Fibroblast of lung (primary cell): ENCODE data around the gene GIT2. TPM values are rescaled to one million over a fixed set of nuclear protein-coding genes. Genes with fewer than 3 reads are reported as not detected.

ENCODE experiments used
- DNase-seq, 2 donors: peaks; one replicate each; pipeline versions ENCODE4 v3.0.0 to v3.0.0-alpha.2; 2010; ENCODE audit warnings: low read depth in 2 of 2
- H2AFZ ChIP-seq: 2 replicates; pipeline ENCODE4 v1.5.1; 2012; ENCODE audit warnings: low read length, control low read depth, inconsistent platforms
- H3K27ac ChIP-seq: 2 replicates; pipeline ENCODE4 v1.5.1; 2011; ENCODE audit warnings: low read length, control low read depth; ENCODE audit not compliant: insufficient read depth
- H3K27me3 ChIP-seq: 2 replicates; pipeline ENCODE4 v1.5.1; 2011; ENCODE audit warnings: mild to moderate bottlenecking, low read length; ENCODE audit not compliant: control insufficient read depth, insufficient read depth
- H3K36me3 ChIP-seq: 2 replicates; pipeline ENCODE4 v1.5.1; 2011; ENCODE audit warnings: low read length; ENCODE audit not compliant: control insufficient read depth, insufficient read depth
- H3K4me1 ChIP-seq: 2 replicates; pipeline ENCODE4 v1.5.1; 2011; ENCODE audit warnings: low read length; ENCODE audit not compliant: control insufficient read depth, insufficient read depth; ENCODE audit errors: extremely low read depth
- H3K4me2 ChIP-seq: 2 replicates; pipeline ENCODE4 v1.5.1; 2011; ENCODE audit warnings: low read length, control low read depth; ENCODE audit not compliant: insufficient read depth; ENCODE audit errors: extremely low read depth
- H3K4me3 ChIP-seq, 4 experiments: fragments of 200-600 bp in 1 of 4; sonication (generic) in 1 of 4; replicated peaks in 1 of 4; 2 replicates each; pipeline ENCODE4 v1.5.1; 2011 to 2016; ENCODE audit warnings: low read length in 4 of 4, low read depth in 3 of 4, mild to moderate bottlenecking in 3 of 4, control low read depth in 2 of 4, inconsistent platforms in 1 of 4, mixed read lengths in 1 of 4; ENCODE audit not compliant: insufficient read depth in 1 of 4; ENCODE audit errors: control extremely low read depth in 1 of 4
- H3K79me2 ChIP-seq: 2 replicates; pipeline ENCODE4 v1.5.1; 2012; ENCODE audit warnings: mild to moderate bottlenecking, low read length, inconsistent platforms; ENCODE audit not compliant: control insufficient read depth, insufficient read depth
- H3K9ac ChIP-seq: 2 replicates; pipeline ENCODE4 v1.5.1; 2011; ENCODE audit warnings: mild to moderate bottlenecking, low read length, control low read depth; ENCODE audit not compliant: insufficient read depth
- H3K9me3 ChIP-seq: 2 replicates; pipeline ENCODE4 v1.5.1; 2012; ENCODE audit warnings: low read depth, low read length; ENCODE audit not compliant: control insufficient read depth, insufficient read depth
- H4K20me1 ChIP-seq: 2 replicates; pipeline ENCODE4 v1.5.1; 2011; ENCODE audit warnings: low read length; ENCODE audit not compliant: control insufficient read depth, insufficient read depth; ENCODE audit errors: extremely low read depth
- CTCF ChIP-seq, 2 donors: IDR thresholded peaks in 1 of 2; conservative IDR thresholded peaks in 1 of 2; 1 replicate in 1 of 2; 2 replicates in 1 of 2; pipeline ENCODE4 v1.5.1; 2011 to 2012; ENCODE audit warnings: low read length in 2 of 2, control low read depth in 1 of 2, inconsistent platforms in 1 of 2, low read depth in 1 of 2, mild to moderate bottlenecking in 1 of 2
- EZH2 ChIP-seq: IDR thresholded peaks from 2 replicates; pipeline ENCODE4 v1.5.1; 2012; ENCODE audit warnings: low read length, control low read depth, mild to moderate bottlenecking; ENCODE audit errors: missing control alignments
- polyA plus RNA-seq, 2 donors: library from polyadenylated mRNA; depleted of rRNA in 1 of 2; stranded (reverse) in 1 of 2; unstranded in 1 of 2; fragments of >200 nt; gene quantifications; 2 replicates each; pipeline ENCODE4 v1.2.1, GENCODE V29; 2011 to 2012; ENCODE audit warnings: missing spikeins in 1 of 2
- total RNA-seq: library from RNA; depleted of rRNA; stranded (reverse); fragments of >200 nt; gene quantifications from 2 replicates; pipeline ENCODE4 v1.2.1, GENCODE V29; 2014

Gene GIT2
- total and polyA plus RNA-seq, 2 donors (not counting 1 experiment from before 2014, with no cell fraction given) = 47.9 to 53.5 TPM

- H2AFZ ChIP-seq = no peak overlapping the region
- no peak for DNase-seq
- H3K27ac ChIP-seq = peak overlapping the region; percentile 89
- H3K4me2 ChIP-seq = no peak overlapping the region
- no peaks in the 10 kb centered on the region for H3K79me2 ChIP-seq
- no peak for TF ChIP-seq CTCF (conservative IDR thresholded peaks at IDR 0.05 in 1 of 2, IDR thresholded peaks at IDR 0.05 in 1 of 2; ENCODE audit: low read depth in 1 of 2, low read length in 2 of 2)
- TF ChIP-seq EZH2 = no peak
- H3K27me3 ChIP-seq = no peaks in the 10 kb centered on the region
- no peaks in the 10 kb centered on the region for H3K9me3 ChIP-seq
- no peak overlapping the region for H3K9ac ChIP-seq
- H3K4me3 ChIP-seq = no peak overlapping the region
- peaks cover 10% of the 10 kb centered on the region for H3K36me3 ChIP-seq
- no peaks in the 10 kb centered on the region for H4K20me1 ChIP-seq
- H3K4me1 ChIP-seq = peaks cover 46% of the 10 kb centered on the region
Measured at GRCh38 chr12:109952873-109953272, 43.3 kb downstream of the GIT2 start.

GRCh38 chr12:109952160-109952858 lies 43.9 kb downstream of the GIT2 start:
- Histone ChIP-seq H3K9me3 (no peaks in the 10 kb centered on the region), H3K27ac (peak overlapping the region; percentile 89), H3K4me3 (no peak overlapping the region), H3K4me1 (peaks cover 51% of the 10 kb centered on the region), H4K20me1 (no peaks in the 10 kb centered on the region), H2AFZ (no peak overlapping the region), H3K79me2 (no peaks in the 10 kb centered on the region), H3K36me3 (peaks cover 11% of the 10 kb centered on the region), H3K27me3 (no peaks in the 10 kb centered on the region), H3K4me2 (peak overlapping the region; percentile 77), H3K9ac (no peak overlapping the region)
- no peak for DNase-seq
- TF ChIP-seq EZH2 (no peak), CTCF (conservative IDR thresholded peaks at IDR 0.05 in 1 of 2, IDR thresholded peaks at IDR 0.05 in 1 of 2; ENCODE audit: low read depth in 1 of 2, low read length in 2 of 2) (no peak)

- Histone ChIP-seq H3K9ac (no peak overlapping the region), H3K4me2 (peak overlapping the region; percentile 77)
Measured at GRCh38 chr12:109951751-109952150, 44.4 kb downstream of the GIT2 start.

More at GRCh38 chr12:109951751-109952150, 44.4 kb downstream of the GIT2 start:
- no peak overlapping the region for H2AFZ ChIP-seq
- peak; percentile 73 to 96 for DNase-seq
- H3K4me1 ChIP-seq = peaks cover 56% of the 10 kb centered on the region
- peak overlapping the region; percentile 89 for H3K27ac ChIP-seq
- H3K9me3 ChIP-seq = no peaks in the 10 kb centered on the region
- H3K4me3 ChIP-seq = no peak overlapping the region
- no peaks in the 10 kb centered on the region for H4K20me1 ChIP-seq
- H3K36me3 ChIP-seq = peaks cover 14% of the 10 kb centered on the region
- TF ChIP-seq CTCF (conservative IDR thresholded peaks at IDR 0.05 in 1 of 2, IDR thresholded peaks at IDR 0.05 in 1 of 2; ENCODE audit: low read depth in 1 of 2, low read length in 2 of 2) = no peak
- no peak for TF ChIP-seq EZH2
- no peaks in the 10 kb centered on the region for H3K79me2 ChIP-seq
- no peaks in the 10 kb centered on the region for H3K27me3 ChIP-seq
